NT2/D1 (cell line): Measurements from ENCODE around the gene SERPIND1.

ENCODE experiments used
- DNase-seq: peaks from one replicate; pipeline ENCODE4 v3.0.0-alpha.2; 2011; ENCODE audit warnings: low read depth, low spot score
- H3K27me3 ChIP-seq: 2 replicates; pipeline ENCODE4 v1.6.0; 2011; ENCODE audit warnings: mild to moderate bottlenecking; ENCODE audit not compliant: insufficient read length, insufficient read depth
- H3K36me3 ChIP-seq: 2 replicates; pipeline ENCODE4 v1.6.1; 2011; ENCODE audit warnings: mild to moderate bottlenecking, low read length, mixed read lengths; ENCODE audit not compliant: insufficient read depth, insufficient read length
- H3K4me1 ChIP-seq: 2 replicates; pipeline ENCODE4 v1.5.1; 2011; ENCODE audit not compliant: insufficient read depth, insufficient read length
- H3K4me3 ChIP-seq: 2 replicates; pipeline ENCODE4 v1.5.1; 2011; ENCODE audit warnings: low read depth; ENCODE audit not compliant: insufficient read length
- H3K9ac ChIP-seq: 2 replicates; pipeline ENCODE4 v1.6.0; 2011; ENCODE audit warnings: low read depth; ENCODE audit not compliant: insufficient read length
- H3K9me3 ChIP-seq: 2 replicates; pipeline ENCODE4 v1.5.1; 2011; ENCODE audit warnings: mild to moderate bottlenecking, low read length; ENCODE audit not compliant: insufficient read depth
- SUZ12 ChIP-seq: IDR thresholded peaks from 2 replicates; pipeline ENCODE4 v1.6.1; 2011; ENCODE audit not compliant: insufficient read length, insufficient read depth; ENCODE audit errors: extremely low read depth
- YY1 ChIP-seq: IDR thresholded peaks from 2 replicates; pipeline ENCODE4 v1.6.1; 2011; ENCODE audit not compliant: insufficient read length, insufficient read depth
- ZNF274 ChIP-seq: IDR thresholded peaks from 2 replicates; pipeline ENCODE4 v1.6.1; 2011; ENCODE audit warnings: mild to moderate bottlenecking, low read depth, low read length

Gene SERPIND1

GRCh38 chr22:20810645-20811044 is 36.7 kb downstream of the SERPIND1 start:
- Histone ChIP-seq H3K27me3 (no peaks in the 10 kb centered on the region), H3K36me3 (peaks cover 40% of the 10 kb centered on the region), H3K9ac (no peak overlapping the region), H3K9me3 (no peaks in the 10 kb centered on the region), H3K4me1 (peaks cover 1% of the 10 kb centered on the region), H3K4me3 (no peak overlapping the region)
- no peak for DNase-seq
- TF ChIP-seq SUZ12 (no peak), YY1 (no peak), ZNF274 (no peak)

- DNase-seq: no peak
- Histone ChIP-seq H3K36me3 (peaks cover 40% of the 10 kb centered on the region), H3K9ac (no peak overlapping the region), H3K27me3 (no peaks in the 10 kb centered on the region), H3K4me3 (no peak overlapping the region), H3K9me3 (no peaks in the 10 kb centered on the region), H3K4me1 (peaks cover 1% of the 10 kb centered on the region)
- TF ChIP-seq SUZ12 (no peak), YY1 (no peak), ZNF274 (no peak)
These were observed 37.3 kb downstream of the SERPIND1 start for GRCh38 chr22:20811171-20811570.

- Histone ChIP-seq H3K4me3 (no peak overlapping the region), H3K9ac (no peak overlapping the region), H3K27me3 (no peaks in the 10 kb centered on the region), H3K36me3 (peaks cover 48% of the 10 kb centered on the region), H3K9me3 (no peaks in the 10 kb centered on the region), H3K4me1 (no peaks in the 10 kb centered on the region)
- TF ChIP-seq ZNF274 (no peak), YY1 (no peak), SUZ12 (no peak)
- DNase-seq: no peak
These were observed 38.2 kb downstream of the SERPIND1 start for GRCh38 chr22:20811971-20812660.

GRCh38 chr22:20813056-20813455 is 39.1 kb downstream of the SERPIND1 start:
- no peak for TF ChIP-seq SUZ12
- no peak for TF ChIP-seq YY1
- TF ChIP-seq ZNF274: no peak
- H3K27me3 ChIP-seq: no peaks in the 10 kb centered on the region
- no peaks in the 10 kb centered on the region for H3K4me1 ChIP-seq
- no peak overlapping the region for H3K4me3 ChIP-seq
- no peak overlapping the region for H3K9ac ChIP-seq
- H3K36me3 ChIP-seq: peaks cover 52% of the 10 kb centered on the region
- H3K9me3 ChIP-seq: no peaks in the 10 kb centered on the region
- DNase-seq: no peak

GRCh38 chr22:20814221-20814808 is 40.4 kb downstream of the SERPIND1 start:
- Histone ChIP-seq H3K9ac (no peak overlapping the region), H3K27me3 (no peaks in the 10 kb centered on the region), H3K4me1 (no peaks in the 10 kb centered on the region), H3K36me3 (peaks cover 56% of the 10 kb centered on the region), H3K9me3 (no peaks in the 10 kb centered on the region), H3K4me3 (no peak overlapping the region)
- DNase-seq: no peak
- TF ChIP-seq SUZ12 (no peak), ZNF274 (no peak), YY1 (no peak)

- no peaks in the 10 kb centered on the region for H3K27me3 ChIP-seq
- H3K9ac ChIP-seq: no peak overlapping the region
- no peak for TF ChIP-seq YY1
- TF ChIP-seq ZNF274: no peak
- TF ChIP-seq SUZ12: no peak
- no peaks in the 10 kb centered on the region for H3K4me1 ChIP-seq
- H3K9me3 ChIP-seq: no peaks in the 10 kb centered on the region
- H3K36me3 ChIP-seq: peaks cover 61% of the 10 kb centered on the region
- H3K4me3 ChIP-seq: no peak overlapping the region
- no peak for DNase-seq
These were observed 41.7 kb downstream of the SERPIND1 start for GRCh38 chr22:20815477-20816050.

- Histone ChIP-seq H3K27me3 (no peaks in the 10 kb centered on the region), H3K36me3 (peaks cover 54% of the 10 kb centered on the region), H3K9ac (no peak overlapping the region), H3K9me3 (no peaks in the 10 kb centered on the region), H3K4me1 (no peaks in the 10 kb centered on the region), H3K4me3 (no peak overlapping the region)
- no peak for TF ChIP-seq YY1
- no peak for TF ChIP-seq ZNF274
- no peak for TF ChIP-seq SUZ12
- DNase-seq: no peak
These were observed 42.6 kb downstream of the SERPIND1 start for GRCh38 chr22:20816559-20816958.
